OCI-LY3 (cell line): ENCODE data around the gene PRRG3.

Experiments used
- H2AFZ ChIP-seq: fragments of 200-600, 300-600 bp; shearing (Covaris generic); 2 replicates; pipeline ENCODE4 v1.6.0; 2014; ENCODE audit warnings: antibody characterized with exemption, low read depth, low read length
- H3K27ac ChIP-seq: fragments of 200-600, 300-600 bp; sonication (generic); 2 replicates; pipeline ENCODE4 v1.5.1; 2014; ENCODE audit warnings: mild to moderate bottlenecking, low read length, moderate library complexity, mixed read lengths
- H3K27me3 ChIP-seq: fragments of 200-600, 300-600 bp; sonication (generic); 2 replicates; pipeline ENCODE4 v1.6.1; 2014; ENCODE audit warnings: low read depth, low read length, mixed read lengths
- H3K36me3 ChIP-seq: fragments of 200-600, 300-600 bp; sonication (generic); replicated peaks from 2 replicates; pipeline ENCODE3; 2014; ENCODE audit warnings: low read depth, low read length, mixed read lengths
- H3K4me1 ChIP-seq: fragments of 300-600, 200-600 bp; sonication (generic); 2 replicates; pipeline ENCODE4 v1.6.1; 2014; ENCODE audit warnings: low read length, mixed read lengths
- H3K4me2 ChIP-seq: fragments of 200-600, 300-600 bp; sonication (generic); 2 replicates; pipeline ENCODE4 v1.6.1; 2014; ENCODE audit warnings: low read length, mixed read lengths
- H3K4me3 ChIP-seq: fragments of 300-600, 200-600 bp; sonication (generic); 2 replicates; pipeline ENCODE4 v1.5.1; 2014; ENCODE audit warnings: antibody characterized with exemption, mild to moderate bottlenecking, low read length, moderate library complexity
- H3K79me2 ChIP-seq: fragments of 300-600, 200-600 bp; shearing (Covaris generic); 2 replicates; pipeline ENCODE4 v1.6.1; 2014; ENCODE audit warnings: mild to moderate bottlenecking, low read length, mixed read lengths
- H3K9ac ChIP-seq: fragments of 300-600, 200-600 bp; shearing (Covaris generic); 2 replicates; pipeline ENCODE4 v1.6.0; 2014; ENCODE audit warnings: mild to moderate bottlenecking, low read length, moderate library complexity
- H3K9me3 ChIP-seq: fragments of 200-600, 300-600 bp; shearing (Covaris generic); 2 replicates; pipeline ENCODE4 v1.6.1; 2014; ENCODE audit warnings: low read length, mixed read lengths; ENCODE audit not compliant: insufficient read depth
- H4K20me1 ChIP-seq: fragments of 200-600, 300-600 bp; sonication (generic); 2 replicates; pipeline ENCODE4 v1.6.1; 2016; ENCODE audit warnings: low read length, mixed read lengths; ENCODE audit not compliant: insufficient read depth
- EZH2phosphoT487 ChIP-seq: fragments of 200-600 bp; shearing (Covaris generic); IDR thresholded peaks from 2 replicates; pipeline ENCODE4 v1.6.1; 2018; ENCODE audit warnings: antibody characterized with exemption, mixed run types, low read depth
- TF ChIP-seq, protein P1 (sequence below): fragments of 200-600, 300-600 bp; sonication (generic); IDR thresholded peaks from 2 replicates; pipeline ENCODE4 v1.5.1; 2014; ENCODE audit warnings: antibody characterized with exemption, low read length, low read depth

Gene PRRG3

GRCh38 chrX:151754047-151754429 lies 58.8 kb downstream of the PRRG3 start:
- no peaks in the 10 kb centered on the region for H3K36me3 ChIP-seq
- H3K4me1 ChIP-seq = no peaks in the 10 kb centered on the region
- no peak overlapping the region for H2AFZ ChIP-seq
- no peak overlapping the region for H3K27ac ChIP-seq
- no peaks in the 10 kb centered on the region for H3K27me3 ChIP-seq
- no peak overlapping the region for H3K9ac ChIP-seq
- H3K79me2 ChIP-seq = no peaks in the 10 kb centered on the region
- no peak overlapping the region for H3K4me2 ChIP-seq
- no peak for TF ChIP-seq EZH2phosphoT487
- TF ChIP-seq, protein P1, sequence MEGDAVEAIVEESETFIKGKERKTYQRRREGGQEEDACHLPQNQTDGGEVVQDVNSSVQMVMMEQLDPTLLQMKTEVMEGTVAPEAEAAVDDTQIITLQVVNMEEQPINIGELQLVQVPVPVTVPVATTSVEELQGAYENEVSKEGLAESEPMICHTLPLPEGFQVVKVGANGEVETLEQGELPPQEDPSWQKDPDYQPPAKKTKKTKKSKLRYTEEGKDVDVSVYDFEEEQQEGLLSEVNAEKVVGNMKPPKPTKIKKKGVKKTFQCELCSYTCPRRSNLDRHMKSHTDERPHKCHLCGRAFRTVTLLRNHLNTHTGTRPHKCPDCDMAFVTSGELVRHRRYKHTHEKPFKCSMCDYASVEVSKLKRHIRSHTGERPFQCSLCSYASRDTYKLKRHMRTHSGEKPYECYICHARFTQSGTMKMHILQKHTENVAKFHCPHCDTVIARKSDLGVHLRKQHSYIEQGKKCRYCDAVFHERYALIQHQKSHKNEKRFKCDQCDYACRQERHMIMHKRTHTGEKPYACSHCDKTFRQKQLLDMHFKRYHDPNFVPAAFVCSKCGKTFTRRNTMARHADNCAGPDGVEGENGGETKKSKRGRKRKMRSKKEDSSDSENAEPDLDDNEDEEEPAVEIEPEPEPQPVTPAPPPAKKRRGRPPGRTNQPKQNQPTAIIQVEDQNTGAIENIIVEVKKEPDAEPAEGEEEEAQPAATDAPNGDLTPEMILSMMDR = no peak
- H4K20me1 ChIP-seq = no peaks in the 10 kb centered on the region
- H3K4me3 ChIP-seq = no peak overlapping the region
- no peaks in the 10 kb centered on the region for H3K9me3 ChIP-seq

- no peak overlapping the region for H3K9ac ChIP-seq
- no peaks in the 10 kb centered on the region for H3K79me2 ChIP-seq
- H4K20me1 ChIP-seq = no peaks in the 10 kb centered on the region
- no peak overlapping the region for H3K27ac ChIP-seq
- TF ChIP-seq EZH2phosphoT487 = no peak
- TF ChIP-seq, protein P1 = no peak
- H3K4me2 ChIP-seq = no peak overlapping the region
- H3K27me3 ChIP-seq = no peaks in the 10 kb centered on the region
- no peaks in the 10 kb centered on the region for H3K9me3 ChIP-seq
- no peaks in the 10 kb centered on the region for H3K36me3 ChIP-seq
- H2AFZ ChIP-seq = no peak overlapping the region
- no peaks in the 10 kb centered on the region for H3K4me1 ChIP-seq
- H3K4me3 ChIP-seq = no peak overlapping the region
These were observed 59.5 kb downstream of the PRRG3 start for GRCh38 chrX:151754641-151755215.
